GM19035 (cell line): ENCODE measurements around the gene ANKRD27.
"Not testable (repeated sequence)": the region's sequence is repeated elsewhere in the genome, so short reads cannot be mapped to it uniquely, and the experiment has no call there.

Experiments used
- ATAC-seq: cut with Tn5 transposase; IDR thresholded peaks from one replicate; pipeline ENCODE4 v1.9.1; 2021; ENCODE audit not compliant: unreplicated experiment

The ANKRD27 gene

DNA sequence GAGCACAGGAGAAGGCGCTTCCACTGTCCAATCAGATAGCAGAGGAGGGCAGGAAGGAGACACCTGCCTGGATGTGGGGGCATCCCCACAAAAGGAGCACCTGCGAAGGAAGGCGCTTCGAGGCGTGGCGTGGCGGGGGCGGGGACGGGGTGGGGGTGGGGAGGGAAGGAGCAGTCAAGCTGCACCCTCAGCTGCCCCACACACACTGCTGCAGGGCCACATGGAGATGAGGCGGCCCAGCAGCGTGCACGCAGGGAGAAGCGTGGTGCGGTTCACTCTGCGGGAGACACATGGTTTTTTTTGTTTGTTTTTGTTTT, 21.4 kb downstream of the ANKRD27 start:
- no peak for ATAC-seq

DNA sequence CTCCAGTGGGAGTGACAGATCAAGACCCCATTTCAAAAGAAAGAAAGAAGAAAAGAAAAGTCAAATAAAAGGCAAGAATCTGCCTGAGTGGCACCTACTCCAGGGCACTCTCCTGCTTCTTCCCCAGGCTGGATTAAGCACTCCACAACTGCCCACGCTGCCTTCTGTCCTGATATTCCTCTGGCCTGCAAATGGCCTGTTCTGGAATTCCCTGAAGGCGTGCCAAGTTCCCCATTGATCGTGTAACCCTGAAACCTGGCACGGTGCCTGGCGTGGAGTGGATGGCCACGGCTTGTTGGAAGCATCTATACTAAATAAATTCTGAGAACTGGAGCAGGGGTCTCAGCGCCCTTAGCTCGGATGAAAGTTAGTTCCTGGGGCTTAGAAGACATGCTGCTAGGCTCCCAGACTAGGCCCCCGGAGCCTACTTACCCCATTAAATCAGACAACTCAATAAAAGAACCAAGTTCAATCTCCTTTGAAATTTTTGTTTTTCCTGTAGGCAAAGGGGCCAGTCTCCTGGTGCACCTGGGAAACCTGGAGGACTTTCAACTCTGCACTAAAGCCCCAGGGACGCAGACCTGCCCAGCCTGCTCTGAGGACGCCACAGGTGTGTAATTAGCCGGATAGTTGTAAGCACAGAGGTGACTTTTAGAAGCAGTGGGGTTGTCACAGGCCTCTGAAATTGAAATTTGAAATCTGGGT, 21.9 kb downstream of the ANKRD27 start:
- ATAC-seq: no peak

DNA sequence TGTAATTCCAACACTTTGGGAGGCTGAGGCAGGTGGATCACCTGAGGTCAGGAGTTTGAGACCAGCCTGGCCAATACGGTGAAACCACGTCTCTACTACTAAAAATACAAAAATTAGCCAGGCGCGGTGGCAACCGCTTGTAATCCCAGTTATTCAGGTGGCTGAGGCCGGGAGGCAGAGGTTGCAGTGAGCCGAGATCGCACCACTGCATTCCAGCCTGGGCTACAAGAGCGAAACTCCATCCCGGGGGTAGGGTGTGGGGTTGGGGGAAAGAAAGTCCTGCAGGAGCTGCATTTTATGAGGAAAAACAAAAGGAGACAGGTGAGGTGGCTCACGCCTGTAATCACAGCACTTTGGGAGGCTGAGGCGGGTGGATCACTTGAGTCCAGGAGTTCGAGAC, 22.6 kb downstream of the ANKRD27 start:
- ATAC-seq: not testable (repeated sequence)

DNA sequence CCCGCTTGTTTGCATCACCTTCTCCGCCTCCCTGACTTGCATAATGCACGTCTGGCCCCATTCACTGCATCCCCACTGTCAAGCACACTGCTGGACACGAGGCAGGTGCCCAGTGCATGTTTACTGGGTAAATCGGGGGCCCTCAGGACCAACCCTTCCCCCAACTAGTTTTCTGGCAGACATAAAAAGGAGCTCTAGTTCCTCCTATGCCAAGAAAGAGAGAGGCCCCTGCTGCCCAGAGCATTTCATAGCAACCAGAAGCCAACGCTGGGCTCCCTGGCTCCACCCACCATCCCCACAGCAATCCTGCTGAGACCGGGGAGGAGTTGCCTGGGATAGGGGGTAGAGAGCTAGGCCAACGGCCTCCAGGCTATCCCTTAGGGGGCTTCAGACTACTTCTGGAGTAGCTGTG, 23.2 kb downstream of the ANKRD27 start:
- no peak for ATAC-seq

DNA sequence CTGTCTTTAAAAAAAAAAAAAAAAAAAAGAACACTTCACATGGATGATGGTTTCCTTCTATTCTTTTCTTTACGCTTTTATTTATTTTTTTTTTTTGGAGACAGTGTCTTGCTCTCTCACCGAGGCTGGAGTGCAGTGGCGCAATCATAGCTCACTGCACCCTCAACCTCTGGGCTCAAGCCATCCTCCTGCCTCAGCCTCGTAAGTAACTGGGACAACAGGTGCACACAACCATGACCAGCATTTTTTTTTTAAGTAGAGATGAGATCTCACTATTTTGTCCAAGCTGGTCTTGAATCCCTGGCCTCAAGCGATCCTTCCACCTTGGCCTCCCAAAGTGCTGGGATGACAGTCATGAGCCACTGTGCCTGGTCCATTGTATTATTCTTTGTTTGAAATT, 24.3 kb downstream of the ANKRD27 start:
- no peak for ATAC-seq

DNA sequence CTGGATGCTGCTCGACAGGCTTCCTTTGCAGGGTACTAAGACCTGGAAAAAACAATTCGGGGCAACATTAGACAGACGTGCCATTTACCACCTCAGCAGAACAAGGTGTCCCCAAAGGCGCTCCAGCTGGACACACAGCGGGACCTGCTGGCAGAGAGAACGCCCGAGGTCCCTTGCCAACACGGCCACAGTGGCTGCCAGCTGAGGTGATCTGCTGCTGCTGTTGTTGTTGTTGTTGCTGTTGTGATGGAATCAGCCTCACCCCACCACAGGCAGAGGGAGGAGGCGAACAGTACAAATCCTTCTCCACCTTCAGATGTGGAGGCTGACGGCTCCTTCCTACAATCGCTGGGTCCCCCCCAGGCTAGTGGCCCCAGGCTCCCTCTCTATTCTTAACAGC, 25.2 kb downstream of the ANKRD27 start:
- ATAC-seq: no peak

DNA sequence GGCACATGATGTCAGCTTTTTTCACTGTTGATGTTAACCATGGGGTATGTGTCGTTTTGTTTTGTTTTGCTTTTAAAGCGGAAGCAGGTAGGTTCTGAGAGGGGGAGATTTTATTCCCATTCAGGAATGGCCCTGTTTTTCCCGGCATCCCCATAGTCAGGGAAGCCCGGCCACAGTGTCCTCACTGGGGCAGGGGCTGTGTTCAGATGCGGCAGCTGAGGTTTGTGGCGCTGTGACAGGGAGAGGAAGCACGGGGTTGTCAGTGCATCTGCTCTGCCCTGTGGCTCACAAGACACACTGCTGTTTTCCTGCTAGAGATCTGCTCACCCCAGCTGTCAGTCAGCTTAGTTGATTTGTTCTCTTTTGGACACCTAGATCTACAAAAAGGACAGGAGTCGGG, 27.6 kb downstream of the ANKRD27 start:
- no peak for ATAC-seq

DNA sequence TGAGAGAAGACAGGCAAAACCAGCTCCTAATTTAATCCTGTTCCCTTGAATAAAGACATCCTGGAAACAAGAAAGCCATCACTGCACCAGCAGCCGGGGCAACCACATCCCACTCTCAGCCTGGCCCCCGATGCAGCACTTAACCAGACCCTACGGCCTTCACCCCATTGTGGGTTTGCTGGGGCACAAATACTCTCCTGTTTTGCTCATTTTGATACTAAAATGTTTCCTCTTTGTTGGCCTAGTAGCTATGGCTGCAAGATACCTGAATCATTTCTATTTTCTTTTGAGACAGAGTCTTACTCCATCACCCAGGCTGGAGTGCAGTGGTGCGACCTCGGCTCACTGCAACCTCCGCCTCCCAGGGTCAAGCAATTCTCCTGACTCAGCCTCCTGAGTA, 28.4 kb downstream of the ANKRD27 start:
- ATAC-seq: no peak

DNA sequence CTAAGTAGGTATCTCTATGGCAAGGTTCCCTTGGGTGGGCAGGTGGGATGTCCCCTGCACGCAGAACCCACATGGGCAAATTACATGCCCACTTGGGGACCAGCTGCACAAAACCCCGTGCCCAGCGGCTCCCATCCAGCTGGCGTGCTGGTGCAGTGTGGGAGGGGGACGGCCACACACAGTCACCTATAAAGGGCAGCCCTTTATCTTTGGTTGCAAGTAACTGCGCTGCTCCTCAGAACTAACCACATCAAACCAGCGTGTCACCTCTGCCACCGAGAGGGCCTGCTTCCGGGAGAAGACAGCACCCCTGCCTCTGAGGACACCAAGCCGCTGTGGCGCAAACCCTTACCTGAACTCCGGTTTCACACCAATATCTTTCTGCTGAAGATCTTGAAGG, 32.2 kb downstream of the ANKRD27 start:
- no peak for ATAC-seq

DNA sequence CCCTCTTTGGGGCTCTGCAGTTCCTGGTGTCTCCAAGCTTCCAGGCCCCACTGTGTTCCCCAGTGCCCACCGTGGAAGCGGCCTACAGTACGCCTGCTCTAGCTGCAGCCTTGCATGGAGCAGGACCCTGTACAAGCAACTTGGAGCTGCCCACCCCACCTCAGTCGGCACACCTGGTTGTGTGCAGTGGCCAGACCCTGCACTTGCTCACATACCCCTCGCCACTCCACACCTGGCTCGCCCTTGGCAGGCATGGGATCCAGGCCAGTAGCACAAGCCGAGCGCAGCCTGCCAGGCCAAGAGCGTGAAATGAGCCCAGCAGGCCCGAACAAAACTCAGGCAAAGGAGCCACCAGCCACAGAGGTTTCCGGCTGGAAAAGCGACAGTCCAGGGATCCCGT, 36.4 kb downstream of the ANKRD27 start:
- ATAC-seq: no peak

DNA sequence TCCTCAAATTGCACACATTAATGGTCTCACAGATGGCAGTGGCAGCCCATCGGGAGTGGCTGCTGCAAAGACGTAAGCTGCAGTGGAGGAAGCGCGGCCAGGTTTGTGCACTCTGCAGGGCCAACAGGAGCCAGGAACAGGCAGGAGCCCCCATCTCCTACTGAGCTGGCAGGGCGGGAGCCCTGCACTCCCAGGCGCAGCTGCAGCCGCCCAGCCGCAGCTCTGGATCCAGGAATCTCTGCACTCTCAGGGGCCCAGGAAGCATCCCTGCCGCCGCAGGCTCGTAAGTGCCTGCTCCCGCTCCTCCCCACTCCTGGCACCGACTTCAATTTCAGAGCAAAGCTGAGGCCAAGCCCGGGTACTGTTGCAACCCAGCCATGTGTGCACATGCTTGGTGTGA, 37.5 kb downstream of the ANKRD27 start:
- no peak for ATAC-seq

DNA sequence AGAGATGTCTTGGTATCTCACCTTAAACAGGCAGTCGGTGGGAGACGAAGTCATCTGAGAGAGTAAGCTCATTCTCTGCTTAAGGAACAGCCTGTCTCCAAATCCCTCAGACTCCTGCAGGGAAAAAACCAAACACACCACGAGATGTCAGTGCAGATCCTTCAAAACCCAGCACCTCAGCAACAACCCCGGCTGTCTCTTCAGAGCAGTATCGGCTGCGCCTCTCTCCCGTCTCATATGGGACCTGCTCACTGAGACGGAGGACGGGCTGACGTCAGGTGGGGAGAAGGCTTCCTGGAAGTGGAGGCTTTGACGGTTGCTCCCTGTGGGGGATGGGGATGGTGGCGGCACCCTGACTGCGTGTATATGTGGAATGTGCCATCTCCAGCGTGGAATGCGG, 43.6 kb downstream of the ANKRD27 start:
- ATAC-seq: no peak

DNA sequence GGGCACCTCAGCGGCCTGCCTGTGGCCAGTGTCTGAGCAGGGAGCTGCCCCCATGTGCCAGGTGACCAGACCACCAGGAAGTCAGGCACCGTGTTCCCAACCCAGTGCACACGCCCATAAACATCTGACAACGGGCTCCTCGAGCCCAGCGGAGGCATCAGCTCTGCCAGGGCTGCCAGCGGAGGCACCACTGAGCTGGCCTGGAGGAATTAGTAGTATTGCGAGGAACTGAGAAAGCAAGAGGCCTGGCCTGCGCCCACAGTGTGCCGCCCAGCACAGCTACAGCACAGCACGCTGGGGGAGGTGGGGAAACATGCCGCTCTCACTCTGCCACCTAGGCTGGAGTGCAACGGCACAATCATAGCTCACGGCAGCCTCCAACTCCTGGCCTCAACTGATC, 44.6 kb downstream of the ANKRD27 start:
- ATAC-seq: no peak

DNA sequence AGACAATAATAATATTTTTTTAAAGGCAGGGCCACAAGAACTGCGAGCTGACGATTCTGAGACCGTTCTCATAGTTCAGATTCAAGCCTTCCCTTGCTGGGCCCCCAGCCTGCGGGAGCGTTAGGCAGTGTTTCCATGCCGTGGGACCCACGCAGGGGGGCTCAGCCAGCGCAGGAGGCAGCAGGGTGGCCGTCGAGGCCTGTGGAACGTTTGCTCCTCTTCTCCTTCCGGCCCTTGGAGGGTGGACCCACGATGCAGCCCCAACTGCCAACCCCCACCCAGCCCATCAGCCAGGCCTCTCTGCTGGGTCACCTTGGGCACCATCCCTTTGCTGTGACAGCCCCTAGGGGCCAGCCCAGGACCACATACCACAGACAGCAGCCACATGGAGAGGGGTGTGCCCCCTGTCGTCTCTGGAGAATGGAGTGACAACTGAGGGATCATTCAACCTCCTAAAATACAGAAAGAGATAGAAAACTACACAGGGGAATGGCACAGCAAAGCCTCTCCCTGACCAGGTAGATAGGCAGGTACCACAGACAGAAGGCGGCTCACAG, 47.2 kb downstream of the ANKRD27 start:
- ATAC-seq: no peak

DNA sequence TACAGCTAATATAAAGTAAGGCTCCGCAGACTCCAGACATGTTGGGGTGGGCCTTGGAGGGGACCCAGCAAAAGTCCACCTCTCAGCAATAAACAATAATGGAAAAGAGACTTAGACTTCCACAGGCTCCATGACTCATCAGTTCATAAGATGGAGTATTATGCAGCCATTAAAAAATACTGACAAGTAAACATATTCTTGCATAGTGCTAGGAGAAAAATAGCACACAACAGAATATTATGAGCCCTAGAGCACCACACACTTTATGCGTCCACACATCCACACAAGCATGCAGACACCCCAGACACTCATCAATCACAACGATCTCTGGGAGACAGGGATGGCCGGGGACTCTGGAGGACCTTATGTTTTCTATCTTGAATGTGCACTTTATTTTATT, 48.0 kb downstream of the ANKRD27 start:
- ATAC-seq: no peak

DNA sequence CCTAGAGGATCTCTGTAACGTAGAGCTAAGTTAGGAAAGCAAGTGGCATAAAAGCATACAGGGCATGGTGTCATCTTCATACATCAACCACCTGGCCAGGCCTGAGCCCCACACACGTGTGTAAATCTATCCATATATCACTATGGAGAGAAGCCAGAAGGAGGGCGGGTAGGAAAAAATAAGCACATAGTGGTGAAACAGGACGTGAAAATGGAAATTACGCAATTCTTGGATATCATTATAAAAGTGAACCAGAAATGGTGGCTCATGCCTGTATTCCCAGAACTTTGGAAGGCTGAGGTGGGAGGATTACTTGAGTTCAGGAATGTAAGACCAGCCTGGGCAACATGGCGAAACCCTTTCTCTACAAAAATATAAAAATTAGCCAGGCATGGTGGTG, 50.6 kb downstream of the ANKRD27 start:
- no peak for ATAC-seq

DNA sequence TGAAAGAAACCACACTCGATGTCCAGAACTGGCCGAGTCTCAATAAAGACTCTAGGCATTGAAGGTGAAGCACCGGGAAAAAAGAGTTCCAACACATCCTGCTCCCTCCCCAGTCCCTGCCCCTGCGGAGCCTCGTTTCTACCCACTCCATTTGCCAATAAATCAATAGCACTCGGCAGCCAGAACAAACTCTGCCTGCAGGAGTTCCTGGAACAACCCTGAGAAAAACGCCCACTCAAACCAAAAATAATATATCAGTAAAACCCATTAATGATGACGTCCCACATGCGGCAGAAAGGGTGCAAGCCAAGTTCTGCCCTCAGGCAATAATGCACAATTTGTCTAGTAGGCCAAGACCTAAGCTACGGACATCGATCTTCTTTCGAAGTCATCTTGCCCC, 53.0 kb downstream of the ANKRD27 start:
- ATAC-seq: no peak

DNA sequence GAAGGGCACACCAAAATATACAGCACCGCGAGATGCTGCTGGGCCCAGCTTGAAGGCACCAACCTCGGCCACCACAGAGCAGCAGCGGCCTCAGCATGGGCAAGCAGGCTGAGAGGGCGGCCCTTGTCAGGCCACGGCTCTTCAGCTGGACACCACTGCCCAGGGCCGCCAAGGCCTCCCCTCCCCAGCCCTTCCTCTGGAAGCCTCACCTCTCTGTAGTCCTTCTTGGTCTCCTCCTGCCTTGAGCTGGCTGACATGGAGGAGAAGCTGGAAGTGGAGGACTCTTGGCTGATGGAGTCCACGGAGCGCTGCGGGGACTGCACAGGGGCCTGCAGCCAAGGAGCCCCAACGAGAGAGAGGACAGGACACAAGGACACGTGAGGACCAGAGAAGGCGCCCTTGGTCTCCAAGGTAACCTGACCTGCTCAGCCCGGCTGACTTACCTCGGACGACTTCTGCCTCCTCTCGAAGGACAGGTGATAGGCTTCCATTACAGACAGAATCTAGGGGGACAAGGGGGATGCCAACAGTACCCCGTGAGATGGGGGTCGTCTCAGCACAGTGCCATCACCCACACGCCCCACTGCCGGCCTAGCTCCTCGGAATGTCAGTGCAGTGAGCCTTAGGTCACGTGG, 55.8 kb downstream of the ANKRD27 start:
- ATAC-seq: no peak

DNA sequence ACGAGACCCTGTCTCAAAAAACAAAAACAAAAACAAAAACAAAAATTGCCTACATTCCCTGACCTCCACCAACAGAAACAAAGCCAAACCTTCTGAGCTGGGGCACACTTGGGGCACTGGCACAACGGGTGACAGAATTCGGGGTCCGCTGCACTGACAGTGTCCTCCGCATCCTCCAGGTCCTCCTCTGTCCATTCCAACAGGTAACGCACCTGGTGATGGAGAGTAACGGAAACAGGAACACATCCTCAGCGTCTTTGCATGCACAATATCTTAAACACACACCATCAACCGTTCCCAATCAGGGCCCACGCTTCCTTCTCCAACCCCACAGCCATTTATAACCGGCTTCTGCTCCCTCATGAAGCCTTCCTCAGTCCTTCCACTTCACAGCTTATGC, 59.4 kb downstream of the ANKRD27 start:
- ATAC-seq: no peak

DNA sequence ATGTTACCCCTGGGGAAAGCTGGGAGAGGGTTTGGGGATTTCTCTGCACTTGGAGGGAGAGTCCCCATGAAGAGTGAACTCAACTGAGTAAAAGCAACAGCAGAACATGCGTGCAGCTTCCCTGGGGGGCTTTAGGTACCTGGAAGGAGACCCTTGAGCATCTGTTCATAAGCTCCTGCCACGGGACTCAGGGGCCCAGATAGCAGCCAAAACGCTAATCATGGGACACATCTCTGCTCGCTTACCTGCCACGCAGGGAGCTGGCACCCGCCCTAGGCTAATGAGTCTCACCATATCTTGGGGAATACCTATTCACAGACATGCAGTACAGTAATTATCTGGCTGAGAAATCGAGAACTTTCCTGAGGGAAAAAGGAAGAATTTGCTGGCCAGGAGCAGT, 60.1 kb downstream of the ANKRD27 start:
- ATAC-seq: no peak

DNA sequence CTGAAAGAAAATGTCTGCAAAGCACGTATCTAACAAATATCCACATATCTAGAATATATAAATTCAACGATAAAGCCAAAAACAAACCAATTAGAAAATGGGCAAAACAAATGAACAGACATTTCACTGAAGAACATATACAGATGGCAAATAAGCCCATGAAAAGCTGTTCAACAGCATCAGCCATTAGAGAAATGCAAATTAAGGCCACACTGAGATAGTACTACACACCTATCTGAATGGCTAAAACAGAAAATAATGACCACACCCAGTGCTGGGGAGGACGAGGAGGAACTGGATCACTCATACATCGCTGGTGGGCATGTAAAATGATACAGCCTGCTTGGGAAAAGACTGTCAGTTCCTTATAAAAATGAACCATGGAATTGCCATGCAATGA, 62.0 kb downstream of the ANKRD27 start:
- no peak for ATAC-seq

DNA sequence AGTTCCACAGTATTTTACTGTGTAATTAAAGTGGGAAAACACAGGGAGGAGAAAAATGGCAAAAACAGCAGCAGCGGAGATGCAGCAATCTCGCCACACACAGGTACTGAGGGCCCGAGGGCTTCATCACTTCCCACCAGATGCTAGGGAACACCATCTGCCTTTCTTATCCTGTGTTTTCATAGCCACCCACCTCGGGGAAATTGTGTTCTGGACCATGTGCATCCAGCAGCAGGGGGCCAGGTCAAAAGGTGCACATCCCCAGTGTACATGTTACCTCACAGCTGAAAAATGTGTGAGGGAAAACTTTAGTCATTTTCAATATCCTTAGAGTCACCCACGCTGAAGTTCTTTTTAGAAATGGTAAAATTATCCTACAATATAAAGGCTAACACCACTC, 63.8 kb downstream of the ANKRD27 start:
- no peak for ATAC-seq

DNA sequence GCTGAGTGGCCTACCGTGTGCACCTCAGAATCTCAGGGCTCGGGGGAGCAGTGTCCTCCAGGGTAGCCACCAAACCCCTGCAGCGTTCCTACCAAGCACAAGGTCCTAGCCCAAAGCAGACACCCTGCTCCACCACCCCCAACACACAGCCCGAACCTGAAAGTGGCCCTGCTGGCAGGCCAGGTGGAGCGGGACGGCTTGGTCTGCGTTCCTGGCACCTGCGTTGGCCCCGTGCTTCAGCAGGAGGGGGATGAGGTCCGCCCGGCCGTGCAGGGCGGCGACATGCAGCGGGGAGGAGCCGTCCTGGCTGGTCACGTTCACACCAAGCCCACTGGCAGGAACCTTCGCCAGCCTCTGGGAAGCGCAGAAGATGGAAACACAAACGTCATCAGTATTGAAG, 67.5 kb downstream of the ANKRD27 start:
- no peak for ATAC-seq
